SK-N-SH treated with all-trans-retinoic acid at 6 μM for 48 hours (cell line): ENCODE data around the gene INCA1.

Experiments
- BACH2 ChIP-seq: fragments of 250-450 bp; sonication (Bioruptor Pico); IDR thresholded peaks from 2 replicates; pipeline ENCODE4 v1.9.0; 2021; ENCODE audit warnings: mild to moderate bottlenecking, borderline replicate concordance
- CREB5 ChIP-seq: fragments of 250-450 bp; sonication (Bioruptor Pico); IDR thresholded peaks from 2 replicates; pipeline ENCODE4 v1.5.1; 2020; ENCODE audit warnings: low read depth, mild to moderate bottlenecking, moderate library complexity
- GLIS3 ChIP-seq: fragments of 250-450 bp; sonication (Bioruptor Pico); IDR thresholded peaks from 2 replicates; pipeline ENCODE4 v1.5.0; 2020; ENCODE audit warnings: mild to moderate bottlenecking, moderate library complexity
- PATZ1 ChIP-seq: fragments of 250-450 bp; sonication (Bioruptor Pico); IDR thresholded peaks from 2 replicates; pipeline ENCODE4 v1.8.0; 2020; ENCODE audit warnings: mild to moderate bottlenecking, moderate library complexity, borderline replicate concordance
- PPARA ChIP-seq: fragments of 250-450 bp; sonication (Bioruptor Pico); IDR thresholded peaks from 2 replicates; pipeline ENCODE4 v1.5.0; 2020; ENCODE audit warnings: mild to moderate bottlenecking, borderline replicate concordance
- SNAI2 ChIP-seq: fragments of 250-450 bp; sonication (Bioruptor Pico); IDR thresholded peaks from 2 replicates; pipeline ENCODE4 v1.5.0; 2020; ENCODE audit warnings: mild to moderate bottlenecking, moderate library complexity
- ZFP3 ChIP-seq: fragments of 250-450 bp; sonication (Bioruptor Pico); IDR thresholded peaks from 2 replicates; pipeline ENCODE4 v1.5.0; 2020; ENCODE audit warnings: mild to moderate bottlenecking, moderate library complexity
- ZFP30 ChIP-seq: fragments of 450-650 bp; formaldehyde crosslinking; IDR thresholded peaks from 2 replicates; pipeline ENCODE4 v1.5.0; 2022; ENCODE audit warnings: mild to moderate bottlenecking, moderate library complexity
- ZNF70 ChIP-seq: fragments of 450-650 bp; formaldehyde crosslinking; IDR thresholded peaks from 2 replicates; pipeline ENCODE4 v1.5.0; 2020; ENCODE audit warnings: mild to moderate bottlenecking, moderate library complexity
- TF ChIP-seq, protein P1 (sequence below): fragments of 250-450 bp; sonication (Bioruptor Pico); IDR thresholded peaks from 2 replicates; pipeline ENCODE4 v1.5.1; 2021; ENCODE audit warnings: mild to moderate bottlenecking, moderate library complexity

- TF ChIP-seq PATZ1 (CRISPR knock-in tag) (no peak), ZNF70 (no peak), ZFP30 (no peak), GLIS3 (no peak), PPARA (CRISPR knock-in tag) (no peak), ZFP3 (CRISPR knock-in tag) (no peak), CREB5 (no peak), BACH2 (CRISPR knock-in tag) (no peak), SNAI2 (CRISPR knock-in tag) (no peak)
- TF ChIP-seq, protein P1, sequence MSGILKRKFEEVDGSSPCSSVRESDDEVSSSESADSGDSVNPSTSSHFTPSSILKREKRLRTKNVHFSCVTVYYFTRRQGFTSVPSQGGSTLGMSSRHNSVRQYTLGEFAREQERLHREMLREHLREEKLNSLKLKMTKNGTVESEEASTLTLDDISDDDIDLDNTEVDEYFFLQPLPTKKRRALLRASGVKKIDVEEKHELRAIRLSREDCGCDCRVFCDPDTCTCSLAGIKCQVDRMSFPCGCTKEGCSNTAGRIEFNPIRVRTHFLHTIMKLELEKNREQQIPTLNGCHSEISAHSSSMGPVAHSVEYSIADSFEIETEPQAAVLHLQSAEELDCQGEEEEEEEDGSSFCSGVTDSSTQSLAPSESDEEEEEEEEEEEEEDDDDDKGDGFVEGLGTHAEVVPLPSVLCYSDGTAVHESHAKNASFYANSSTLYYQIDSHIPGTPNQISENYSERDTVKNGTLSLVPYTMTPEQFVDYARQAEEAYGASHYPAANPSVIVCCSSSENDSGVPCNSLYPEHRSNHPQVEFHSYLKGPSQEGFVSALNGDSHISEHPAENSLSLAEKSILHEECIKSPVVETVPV (CRISPR knock-in tag): no peak
Observed at GRCh38 chr17:4970273-4970672, 27.0 kb downstream of the INCA1 start.
